GM21619 (cell line): ENCODE results near the gene CDK15.
"Not testable (repeated sequence)": the region's sequence is repeated elsewhere in the genome, so short reads cannot be mapped to it uniquely, and the experiment has no call there.

ENCODE experiments used
- ATAC-seq: cut with Tn5 transposase; IDR thresholded peaks from one replicate; pipeline ENCODE4 v1.9.1; 2021; ENCODE audit not compliant: unreplicated experiment

CDK15 gene

GRCh38 chr2:201789395-201789794 is 16.9 kb upstream of the CDK15 start:
- no peak for ATAC-seq

GRCh38 chr2:201790291-201790690 is 16.0 kb upstream of the CDK15 start:
- ATAC-seq: no peak

- no peak for ATAC-seq
These were observed 15.3 kb upstream of the CDK15 start for GRCh38 chr2:201790989-201791388.

- ATAC-seq: no peak
These were observed 12.7 kb upstream of the CDK15 start for GRCh38 chr2:201793631-201794030.

- ATAC-seq: no peak
These were observed 12.0 kb upstream of the CDK15 start for GRCh38 chr2:201794294-201794693.

GRCh38 chr2:201795607-201796477 is 10.5 kb upstream of the CDK15 start:
- ATAC-seq: no peak

GRCh38 chr2:201796478-201796865 is 9.9 kb upstream of the CDK15 start:
- ATAC-seq: no peak

GRCh38 chr2:201797175-201797840 is 9.0 kb upstream of the CDK15 start:
- no peak for ATAC-seq

GRCh38 chr2:201798252-201798913 is 8.0 kb upstream of the CDK15 start:
- ATAC-seq: no peak

GRCh38 chr2:201798914-201799285 is 7.4 kb upstream of the CDK15 start:
- not testable (repeated sequence) for ATAC-seq

GRCh38 chr2:201807452-201807999 is 1.2 kb downstream of the CDK15 start:
- ATAC-seq: no peak

GRCh38 chr2:201808027-201808426 is 1.7 kb downstream of the CDK15 start:
- ATAC-seq: no peak

GRCh38 chr2:201809633-201810032 is 3.3 kb downstream of the CDK15 start:
- ATAC-seq: no peak

- not testable (repeated sequence) for ATAC-seq
These were observed 4.3 kb downstream of the CDK15 start for GRCh38 chr2:201810604-201811003.

- ATAC-seq: no peak
These were observed 7.8 kb downstream of the CDK15 start for GRCh38 chr2:201813996-201814760.

GRCh38 chr2:201816657-201817575 is 10.6 kb downstream of the CDK15 start:
- no peak for ATAC-seq

GRCh38 chr2:201820383-201821007 is 14.2 kb downstream of the CDK15 start:
- ATAC-seq: no peak

- no peak for ATAC-seq
These were observed 14.7 kb downstream of the CDK15 start for GRCh38 chr2:201821080-201821479.

GRCh38 chr2:201824212-201824611 is 17.9 kb downstream of the CDK15 start:
- no peak for ATAC-seq
